Measurements from ENCODE around the gene CD40. TPM values are rescaled to one million over a fixed set of nuclear protein-coding genes. Genes with fewer than 3 reads are reported as not detected.

Gene CD40
- polyA plus RNA-seq, 1 of the 3 experiments (the other 2 are of a cell fraction): not detected

DNA sequence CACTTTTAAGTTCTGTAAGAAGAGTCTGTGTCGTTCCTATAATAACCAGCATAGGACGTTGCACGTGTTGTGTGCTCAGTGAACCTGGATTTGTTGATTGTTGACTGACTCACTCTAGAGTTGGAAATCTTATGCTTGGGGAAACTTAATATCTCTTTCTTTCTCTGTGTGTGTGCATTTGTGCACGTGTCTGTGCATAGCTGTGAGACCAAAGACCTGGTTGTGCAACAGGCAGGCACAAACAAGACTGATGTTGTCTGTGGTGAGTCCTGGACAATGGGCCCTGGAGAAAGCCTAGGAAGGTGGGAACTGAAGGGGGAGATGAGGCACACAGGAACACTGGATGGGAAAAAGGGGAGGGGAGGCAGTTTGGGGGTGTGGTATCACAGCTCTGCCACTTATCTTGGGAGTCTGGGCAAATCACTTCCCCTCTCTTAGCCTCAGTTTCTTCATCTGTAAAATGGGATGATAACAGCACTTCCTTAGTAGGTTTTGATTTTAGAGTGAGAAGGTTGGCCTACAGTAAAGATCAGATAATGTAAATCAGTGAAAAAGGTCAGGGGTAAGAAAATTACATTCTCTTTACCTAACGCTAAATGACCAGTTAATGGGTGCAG is 8.4 kb downstream of the CD40 start:
- WGBS (ENCODE audit: low lambda C conversion rate): 48% methylated on average over 5 of the region's 5 CpGs
- no peak overlapping the region for H3K9ac ChIP-seq
- DNase-seq: no peak
- H3K27ac ChIP-seq (ENCODE audit: low read depth in 2 of 2, low read length in 1 of 2): no peak overlapping the region
- H3K4me1 ChIP-seq (ENCODE audit: control insufficient read depth in 1 of 2, insufficient read depth in 2 of 2, low read depth in 1 of 2, low read length in 1 of 2): peaks cover 9% of the 10 kb centered on the region in 2 experiments; a peak in 2 of 4 replicates
- no peak overlapping the region for H3K4me2 ChIP-seq
- no peaks in the 10 kb centered on the region for H3K9me3 ChIP-seq
- no peak overlapping the region for H3K4me3 ChIP-seq (ENCODE audit: low read depth in 2 of 2, low read length in 1 of 2)
- ChIA-PET POLR2A (no interaction called here), CTCF (interaction anchor here (1.9 to 2.2 kb wide), 3 partner anchors 113 to 312 kb away, joined by 9 to 24 read pairs (median 9); no protein-coding TSS in a partner anchor)
- peaks cover 30% of the 10 kb centered on the region; the same call in 1 of the 2 replicates for H3K27me3 ChIP-seq (ENCODE audit: insufficient read depth)
- H3K79me2 ChIP-seq (ENCODE audit: insufficient read depth): no peaks in the 10 kb centered on the region
- H3F3A ChIP-seq (replicated peaks; ENCODE audit: insufficient read depth): no peaks in the 10 kb centered on the region
- H2AFZ ChIP-seq (ENCODE audit: low read depth): no peak overlapping the region
- no peaks in the 10 kb centered on the region for H3K36me3 ChIP-seq (replicated peaks in 1 of 2; ENCODE audit: control insufficient read depth in 1 of 2, insufficient read depth in 2 of 2, low read length in 1 of 2)
- H3K9me2 ChIP-seq: no peaks in the 10 kb centered on the region
- no peaks in the 10 kb centered on the region for H4K20me1 ChIP-seq (ENCODE audit: insufficient read depth)
- TF ChIP-seq SMC3 (IDR thresholded peaks at IDR 0.05; ENCODE audit: low read depth, low read length) (no peak), YY1 (IDR thresholded peaks at IDR 0.05; ENCODE audit: low read depth) (no peak), EP300 (IDR thresholded peaks at IDR 0.05; ENCODE audit: borderline replicate concordance in 1 of 2, low read depth in 1 of 2, low read length in 1 of 2) (no peak), SIN3A (IDR thresholded peaks at IDR 0.05; ENCODE audit: borderline replicate concordance, low read depth, low read length) (no peak), FOXM1 (IDR thresholded peaks at IDR 0.05; ENCODE audit: low read depth) (no peak), MAX (IDR thresholded peaks at IDR 0.05; ENCODE audit: low read depth) (no peak), NRF1 (IDR thresholded peaks at IDR 0.05; ENCODE audit: low read depth, low read length) (no peak), EZH2phosphoT487 (IDR thresholded peaks at IDR 0.05; ENCODE audit: borderline replicate concordance, low read depth) (no peak), RCOR1 (IDR thresholded peaks at IDR 0.05; ENCODE audit: low read length) (no peak), ZBTB33 (IDR thresholded peaks at IDR 0.05; ENCODE audit: borderline replicate concordance, low read depth) (no peak)
- TF ChIP-seq, protein P1, sequence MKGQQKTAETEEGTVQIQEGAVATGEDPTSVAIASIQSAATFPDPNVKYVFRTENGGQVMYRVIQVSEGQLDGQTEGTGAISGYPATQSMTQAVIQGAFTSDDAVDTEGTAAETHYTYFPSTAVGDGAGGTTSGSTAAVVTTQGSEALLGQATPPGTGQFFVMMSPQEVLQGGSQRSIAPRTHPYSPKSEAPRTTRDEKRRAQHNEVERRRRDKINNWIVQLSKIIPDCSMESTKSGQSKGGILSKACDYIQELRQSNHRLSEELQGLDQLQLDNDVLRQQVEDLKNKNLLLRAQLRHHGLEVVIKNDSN (IDR thresholded peaks at IDR 0.05; ENCODE audit: borderline replicate concordance, low read depth): no peak

- no peaks in the 10 kb centered on the region for H4K20me1 ChIP-seq (ENCODE audit: insufficient read depth)
- no peak overlapping the region for H3K4me3 ChIP-seq (ENCODE audit: low read depth in 2 of 2, low read length in 1 of 2)
- H3K9ac ChIP-seq: no peak overlapping the region
- no peaks in the 10 kb centered on the region for H3K9me3 ChIP-seq
- 62% methylated on average over 11 of the region's 11 CpGs for WGBS (ENCODE audit: low lambda C conversion rate)
- CTCF ChIA-PET: interaction anchor here (0.9 to 8.1 kb wide), 21 partner anchors 12 to 305 kb away, joined by 3 to 347 read pairs (median 8); partner anchors contain the start of gene CDH22
- H3K27me3 ChIP-seq (ENCODE audit: insufficient read depth): peaks cover 30% of the 10 kb centered on the region; the same call in 1 of the 2 replicates
- H3K9me2 ChIP-seq: no peaks in the 10 kb centered on the region
- H3K79me2 ChIP-seq (ENCODE audit: insufficient read depth): no peaks in the 10 kb centered on the region
- POLR2A ChIA-PET: no interaction called here
- H2AFZ ChIP-seq (ENCODE audit: low read depth): no peak overlapping the region
- H3K27ac ChIP-seq (ENCODE audit: low read depth in 2 of 2, low read length in 1 of 2): no peak overlapping the region
- H3F3A ChIP-seq (replicated peaks; ENCODE audit: insufficient read depth): no peaks in the 10 kb centered on the region
- no peak for DNase-seq
- H3K4me2 ChIP-seq: no peak overlapping the region
- peaks cover 0 to 9% of the 10 kb centered on the region in 2 experiments; a peak in 1 of 4 replicates for H3K4me1 ChIP-seq (ENCODE audit: control insufficient read depth in 1 of 2, insufficient read depth in 2 of 2, low read depth in 1 of 2, low read length in 1 of 2)
- H3K36me3 ChIP-seq (replicated peaks in 1 of 2; ENCODE audit: control insufficient read depth in 1 of 2, insufficient read depth in 2 of 2, low read length in 1 of 2): no peaks in the 10 kb centered on the region
- TF ChIP-seq FOXJ3 (CRISPR knock-in tag; IDR thresholded peaks at IDR 0.05) (no peak), SMC3 (IDR thresholded peaks at IDR 0.05; ENCODE audit: low read depth, low read length) (no peak), MXI1 (IDR thresholded peaks at IDR 0.05; ENCODE audit: low read depth, low read length) (no peak), MEF2A (IDR thresholded peaks at IDR 0.05; ENCODE audit: borderline replicate concordance, low read depth) (no peak), SIN3A (IDR thresholded peaks at IDR 0.05; ENCODE audit: borderline replicate concordance, low read depth, low read length) (no peak), CHD2 (IDR thresholded peaks at IDR 0.05; ENCODE audit: low read length, partially characterized antibody) (no peak), RXRA (IDR thresholded peaks at IDR 0.05; ENCODE audit: borderline replicate concordance, low read depth) (no peak), ZBTB33 (IDR thresholded peaks at IDR 0.05; ENCODE audit: borderline replicate concordance, low read depth) (no peak), JUND (IDR thresholded peaks at IDR 0.05) (no peak), IRF3 (IDR thresholded peaks at IDR 0.05; ENCODE audit: low read depth, low read length) (no peak)
- TF ChIP-seq, protein P1 (IDR thresholded peaks at IDR 0.05; ENCODE audit: borderline replicate concordance, low read depth): no peak
Measured at GRCh38 chr20:46127396-46128010, 9.4 kb downstream of the CD40 start.
